Adipose tissue (tissue), 3 donors: ENCODE measurements around the gene HAGHL. TPM values are rescaled to one million over a fixed set of nuclear protein-coding genes. Genes with fewer than 3 reads are reported as not detected.
"Not testable (repeated sequence)": the region's sequence is repeated elsewhere in the genome, so short reads cannot be mapped to it uniquely, and the experiment has no call there.

Experiments used
- H3K27ac ChIP-seq: one replicate; pipeline ENCODE4 v1.5.1; 2013; ENCODE audit warnings: low read depth, low read length
- WGBS, 3 donors: extraction: QIAGEN DNeasy Blood & Tissue Kit; methylation state at CpG; one replicate each; pipeline ENCODE4 v1.1.7; 2013; 5-methylcytosine and 5-hydroxymethylcytosine counted together
- polyA plus RNA-seq, 3 donors: library from polyadenylated mRNA; stranded (reverse); fragments of 200-250 nt; gene quantifications; one replicate each; pipeline ENCODE4 v1.2.3, GENCODE V29; 2013
- donor health status: healthy with polysubstance abuse.
- donor health status: Bipolar disorder and iron deficiency.
- donor health status: healthy.

The HAGHL gene
- polyA plus RNA-seq, 3 donors, result 2.0 to 2.6 (median 2.5) TPM

DNA sequence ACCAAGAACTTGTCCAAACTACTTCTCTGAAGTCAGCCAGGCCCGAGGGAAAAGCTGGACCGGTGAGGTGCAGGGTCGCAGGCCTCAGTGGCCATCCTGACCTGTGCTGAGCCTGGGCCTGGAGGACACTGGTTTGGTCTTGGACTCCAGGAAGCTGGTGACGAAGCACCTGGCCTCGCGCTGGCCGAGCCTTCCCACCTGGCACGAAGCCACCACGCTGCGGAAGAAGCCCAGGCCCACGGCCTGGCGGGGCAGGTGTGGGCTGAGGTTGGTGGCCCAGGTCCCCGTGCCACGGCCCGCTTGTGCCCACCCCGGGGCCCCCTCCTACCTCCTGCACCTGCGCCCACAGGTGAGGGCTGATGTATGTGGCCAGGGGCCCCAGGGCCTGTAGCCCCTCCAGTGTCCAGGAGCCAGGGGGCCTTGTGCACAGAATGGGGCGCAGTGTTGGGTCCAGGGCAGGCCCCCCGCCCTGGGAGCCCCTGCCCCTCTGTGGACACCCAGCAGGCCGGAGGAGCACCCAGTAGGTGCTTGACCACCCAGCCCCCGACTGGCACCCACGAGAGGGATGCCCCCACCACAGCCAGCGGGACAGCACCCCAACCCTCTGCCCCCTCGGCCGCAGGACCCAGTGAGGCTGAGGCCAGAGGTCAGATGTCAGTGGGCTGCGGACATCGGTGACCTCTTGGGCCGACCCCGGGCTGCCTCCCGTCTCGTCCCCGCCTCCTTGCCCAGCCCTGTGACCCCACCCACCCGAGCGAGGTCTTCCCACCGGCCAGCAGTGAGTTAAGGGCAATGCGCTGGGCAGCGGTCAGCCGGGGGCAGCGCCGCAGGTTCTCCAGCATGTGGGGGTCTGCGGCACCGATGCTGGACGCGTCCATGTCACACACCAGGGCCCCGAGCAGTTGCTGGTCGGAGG is 47.4 kb downstream of the HAGHL start:
- 75 to 82% (median 77%) methylated on average over 36 to 46 of the region's 46 CpGs for WGBS, 3 donors
- H3K27ac ChIP-seq, result no peak overlapping the region

DNA sequence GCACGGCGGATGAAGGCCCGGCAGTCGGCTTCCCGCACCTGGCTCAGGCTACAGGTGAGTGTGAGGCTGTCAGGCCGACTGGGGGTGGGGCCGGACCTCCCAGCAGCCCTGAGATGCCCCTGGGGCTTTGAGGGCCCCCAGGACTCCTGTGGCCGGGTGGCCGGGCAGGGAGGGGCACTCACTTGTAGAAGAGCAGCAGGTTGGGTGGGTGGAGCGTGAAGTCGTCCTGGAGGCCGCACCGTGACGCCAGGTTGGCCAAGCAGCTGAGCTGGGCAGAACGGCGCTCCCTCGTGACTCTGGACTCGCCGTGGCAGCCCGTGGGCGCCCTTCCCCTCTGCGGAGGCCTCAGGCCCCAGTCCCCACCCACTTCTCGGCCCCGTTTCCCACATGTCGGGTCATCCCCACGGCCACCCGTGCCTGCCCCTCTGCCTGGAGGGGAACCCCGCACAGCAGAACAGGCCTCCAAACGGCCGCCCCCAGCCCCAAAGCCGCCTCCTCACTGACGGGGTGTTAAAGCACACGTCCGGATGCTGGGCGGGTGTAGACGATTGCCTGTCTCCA is 48.4 kb downstream of the HAGHL start:
- 60 to 79% (median 68%) methylated on average over 22 to 36 of the region's 36 CpGs for WGBS, 3 donors
- H3K27ac ChIP-seq, result no peak overlapping the region

DNA sequence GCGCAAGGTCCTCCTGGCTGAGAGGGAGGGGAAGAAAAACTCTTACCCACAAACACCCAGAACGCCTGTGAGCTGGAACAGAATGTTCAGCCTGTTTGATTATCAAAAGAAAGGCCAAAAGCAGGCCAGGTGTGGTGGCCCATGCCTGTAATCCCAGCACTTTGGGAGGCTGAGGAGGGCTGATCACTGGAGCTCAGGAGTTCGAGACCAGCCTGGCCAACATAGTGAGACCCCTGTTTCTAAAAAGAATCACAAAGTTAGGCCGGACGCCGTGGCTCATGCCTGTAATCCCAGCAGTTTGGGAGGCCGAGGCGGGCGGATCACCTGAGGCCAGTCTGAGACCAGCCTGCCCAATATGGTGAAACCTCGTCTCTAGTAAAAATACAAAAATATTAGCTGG is 49.4 kb downstream of the HAGHL start:
- H3K27ac ChIP-seq, result not testable (repeated sequence)
- 87 to 92% (median 92%) methylated on average over 10 of the region's 10 CpGs for WGBS, 3 donors

DNA sequence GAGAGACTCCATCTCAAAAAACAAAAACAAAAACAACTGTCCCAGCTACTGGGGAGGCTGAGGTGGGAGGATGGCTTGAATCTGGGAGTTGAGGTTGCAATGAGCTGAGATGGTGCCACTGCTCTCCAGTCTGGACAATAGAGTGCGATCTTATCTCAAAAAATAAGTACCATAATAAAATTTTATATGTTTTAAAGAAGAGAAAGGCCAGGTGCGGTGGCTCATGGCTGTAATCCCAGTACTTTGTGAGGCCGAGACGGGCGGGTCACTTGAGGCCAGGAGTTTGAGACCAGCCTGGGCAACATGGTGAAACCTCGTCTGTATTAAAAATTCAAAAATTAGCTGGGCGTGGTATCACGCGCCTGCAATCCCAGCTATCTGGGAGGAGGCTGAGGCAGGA is 49.9 kb downstream of the HAGHL start:
- WGBS, 3 donors, result 84 to 90% (median 89%) methylated on average over 9 of the region's 9 CpGs
- no peak overlapping the region for H3K27ac ChIP-seq

DNA sequence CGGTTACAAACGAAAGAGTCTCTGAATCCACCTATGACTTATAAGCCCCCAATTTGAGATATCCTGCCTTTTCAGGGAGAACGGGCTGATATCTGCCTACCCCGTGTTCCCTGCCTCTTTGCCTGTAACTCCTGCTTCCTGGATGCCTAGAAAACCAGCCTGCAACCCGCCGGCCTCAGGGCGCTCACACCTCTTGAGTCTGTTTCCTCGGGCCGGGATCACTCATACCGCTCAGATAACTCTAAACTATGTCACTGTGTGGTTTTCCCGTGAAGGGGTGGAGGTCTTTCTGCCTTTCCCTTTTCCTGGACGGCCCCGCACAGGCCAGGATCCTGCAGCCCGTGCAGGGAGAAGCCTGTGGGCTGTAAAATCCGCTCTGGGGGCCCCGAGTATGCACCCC is 50.9 kb downstream of the HAGHL start:
- no peak overlapping the region for H3K27ac ChIP-seq
- 17 to 25% (median 22%) methylated on average over 16 of the region's 16 CpGs for WGBS, 3 donors

DNA sequence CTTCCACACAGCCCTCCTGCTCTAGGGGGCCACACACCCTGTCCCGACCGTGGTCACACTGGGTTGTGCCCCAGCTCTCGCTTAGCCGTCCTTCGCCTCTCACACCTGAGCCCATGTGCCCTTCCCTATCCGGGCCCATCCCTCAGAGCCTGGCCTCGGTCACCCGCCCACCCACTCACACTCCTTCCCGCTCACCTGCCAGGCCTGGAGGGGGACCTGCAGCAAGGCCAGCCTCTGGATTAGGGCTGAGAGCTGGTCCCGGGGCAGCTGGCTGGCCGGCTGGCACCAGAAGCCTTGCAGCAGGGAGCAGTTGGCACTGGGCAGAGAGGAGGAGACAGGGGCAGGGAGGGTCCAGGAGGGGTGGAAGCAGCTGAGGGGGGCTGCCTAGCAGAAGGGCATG is 51.5 kb downstream of the HAGHL start:
- 72 to 77% (median 76%) methylated on average over 10 to 11 of the region's 11 CpGs for WGBS, 3 donors
- no peak overlapping the region for H3K27ac ChIP-seq

DNA sequence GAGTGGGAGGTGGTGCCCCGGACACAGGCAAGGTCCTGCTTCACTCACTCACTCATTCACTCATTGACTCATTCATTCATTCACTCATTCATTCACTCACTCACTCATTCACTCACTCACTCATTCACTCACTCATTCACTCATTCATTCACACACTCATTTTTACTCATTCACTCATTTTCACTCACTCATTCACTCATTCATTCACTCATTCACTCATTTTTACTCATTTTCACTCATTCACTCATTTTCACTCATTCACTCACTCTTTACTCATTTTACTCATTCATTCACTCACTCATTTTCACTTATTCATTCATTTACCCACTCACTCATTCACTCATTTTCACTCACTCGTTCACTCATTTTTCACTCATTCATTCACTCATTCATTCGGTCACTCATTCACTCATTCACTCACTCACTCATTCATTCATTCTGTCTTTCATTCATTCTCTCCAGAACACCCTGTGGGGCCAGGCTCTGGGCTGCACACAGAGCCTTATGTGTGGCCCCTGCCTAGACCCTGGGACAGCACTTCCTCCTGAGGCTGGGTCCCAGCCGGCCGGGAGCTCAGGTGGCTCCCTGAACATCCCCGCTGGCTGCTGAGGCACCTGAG is 52.1 kb downstream of the HAGHL start:
- WGBS, 3 donors, result 72 to 87% (median 86%) methylated on average over 5 to 6 of the region's 6 CpGs
- no peak overlapping the region for H3K27ac ChIP-seq

Other genes starting within 250 kb of the HAGHL start
- gene CAPN15, start 199.4 kb upstream of the HAGHL start, polyA plus RNA-seq, result 10 to 100 TPM; 20.4 to 31.4 (median 30.6) TPM
- under 1 TPM in 1 of 3 donors, not detected in 2; 0.20 TPM for gene PRR35, start 166.7 kb upstream of the HAGHL start, polyA plus RNA-seq
- 1 to 10 TPM in 1 of 3 donors, under 1 TPM in 2; 0.22 to 1.3 (median 0.61) TPM for gene NHLRC4, start 160.1 kb upstream of the HAGHL start, polyA plus RNA-seq
- gene PIGQ, start 157.1 kb upstream of the HAGHL start, polyA plus RNA-seq, result 10 to 100 TPM; 36.6 to 47.7 (median 37.6) TPM
- 10 to 100 TPM; 16.0 to 42.5 (median 21.2) TPM for gene RAB40C, start 137.0 kb upstream of the HAGHL start, polyA plus RNA-seq
- under 1 TPM; 0.25 to 0.85 (median 0.67) TPM for gene WFIKKN1, start 96.1 kb upstream of the HAGHL start, polyA plus RNA-seq
- 100 to 1,000 TPM in 2 of 3 donors, 10 to 100 TPM in 1; 65.0 to 125 (median 109) TPM for gene METTL26, start 90.8 kb upstream of the HAGHL start, polyA plus RNA-seq
- gene MCRIP2, start 85.3 kb upstream of the HAGHL start, polyA plus RNA-seq, result 10 to 100 TPM; 23.6 to 57.6 (median 42.6) TPM
- 10 to 100 TPM; 12.1 to 14.8 (median 13.7) TPM for gene WDR90, start 77.7 kb upstream of the HAGHL start, polyA plus RNA-seq
- 100 to 1,000 TPM in 1 of 3 donors, 10 to 100 TPM in 2; 67.7 to 107 (median 85.5) TPM for gene RHOT2, start 59.0 kb upstream of the HAGHL start, polyA plus RNA-seq
- under 1 TPM in 2 of 3 donors, not detected in 1; 0.59 to 0.71 TPM for gene RHBDL1, start 51.4 kb upstream of the HAGHL start, polyA plus RNA-seq
- 100 to 1,000 TPM in 2 of 3 donors, 10 to 100 TPM in 1; 85.4 to 145 (median 139) TPM for gene STUB1, start 46.7 kb upstream of the HAGHL start, polyA plus RNA-seq
- gene JMJD8, start 42.8 kb upstream of the HAGHL start, polyA plus RNA-seq, result 10 to 100 TPM; 36.8 to 77.7 (median 44.9) TPM
- 1 to 10 TPM; 3.8 to 7.4 (median 5.1) TPM for gene WDR24, start 36.7 kb upstream of the HAGHL start, polyA plus RNA-seq
- gene FBXL16, start 21.3 kb upstream of the HAGHL start, polyA plus RNA-seq, result 1 to 10 TPM in 1 of 3 donors, under 1 TPM in 2; 0.22 to 2.5 (median 0.37) TPM
- 10 to 100 TPM; 21.3 to 34.1 (median 22.2) TPM for gene METRN, start 12.0 kb upstream of the HAGHL start, polyA plus RNA-seq
- 10 to 100 TPM; 10.1 to 33.4 (median 26.0) TPM for gene ANTKMT, start 6.0 kb upstream of the HAGHL start, polyA plus RNA-seq
- 1 to 10 TPM in 1 of 3 donors, under 1 TPM in 2; 0.42 to 2.1 (median 0.98) TPM for gene CCDC78, start 663 bp upstream of the HAGHL start, polyA plus RNA-seq
- gene CIAO3, start 13.9 kb downstream of the HAGHL start, polyA plus RNA-seq, result 10 to 100 TPM; 16.0 to 23.7 (median 19.0) TPM
- 10 to 100 TPM in 2 of 3 donors, under 1 TPM in 1; 0.49 to 14.2 (median 13.2) TPM for gene MSLN, start 33.6 kb downstream of the HAGHL start, polyA plus RNA-seq
- 10 to 100 TPM; 10.5 to 16.7 (median 10.8) TPM for gene RPUSD1, start 61.3 kb downstream of the HAGHL start, polyA plus RNA-seq
- gene CHTF18, start 61.5 kb downstream of the HAGHL start, polyA plus RNA-seq, result 10 to 100 TPM in 1 of 3 donors, 1 to 10 TPM in 2; 7.3 to 12.6 (median 8.0) TPM
- gene GNG13, start 73.6 kb downstream of the HAGHL start, polyA plus RNA-seq, result not detected
- 10 to 100 TPM in 2 of 3 donors, 1 to 10 TPM in 1; 8.7 to 13.0 (median 12.3) TPM for gene LMF1, start 243.9 kb downstream of the HAGHL start, polyA plus RNA-seq